B cell (primary cell): Measurements from ENCODE around the gene PLCD3. TPM values are rescaled to one million over a fixed set of nuclear protein-coding genes. Genes with fewer than 3 reads are reported as not detected.

Experiments used
- ATAC-seq: fragments of 200-7000 bp; cut with Tn5 transposase; one replicate; pipeline ENCODE4 v1.10.0; 2021; ENCODE audit warnings: low read depth, mild to moderate bottlenecking, moderate number of reproducible peaks, moderate library complexity
- CTCF ChIA-PET: fragments of 350-600 bp; sonication (Branson Sonifier 250); formaldehyde crosslinking; loops from one replicate; lab custom pipeline; 2021; ENCODE audit warnings: antibody characterized with exemption, inconsistent platforms; lab: Charles Lee
- POLR2A ChIA-PET: fragments of 350-600 bp; sonication (Branson Sonifier 250); formaldehyde crosslinking; loops from one replicate; lab custom pipeline; 2021; ENCODE audit warnings: antibody characterized with exemption; lab: Charles Lee
- DNase-seq: peaks from one replicate; pipeline ENCODE4 v3.0.0; 2013
- H2AFZ ChIP-seq: 2 replicates; pipeline ENCODE4 v1.6.1; 2012; ENCODE audit warnings: mild to moderate bottlenecking, low read depth, low read length; ENCODE audit not compliant: insufficient read depth, poor library complexity, severe bottlenecking
- H3K27ac ChIP-seq, 2 donors: 1 replicate in 1 of 2; 2 replicates in 1 of 2; pipeline ENCODE4 v1.5.1; 2012 to 2013; ENCODE audit warnings: low read length in 2 of 2, mild to moderate bottlenecking in 2 of 2, moderate library complexity in 1 of 2
- H3K27me3 ChIP-seq, 4 experiments: fragments of 200-600 bp in 1 of 4; sonication (generic) in 1 of 4; replicated peaks in 1 of 4; 1 replicate in 2 of 4; 2 replicates in 2 of 4; pipeline versions ENCODE4 v1.6.1 to v1.7.0; 2013 to 2016; ENCODE audit warnings: low read length in 3 of 4, mild to moderate bottlenecking in 2 of 4, mixed read lengths in 1 of 4, moderate library complexity in 1 of 4; ENCODE audit not compliant: insufficient read depth in 4 of 4, control insufficient read depth in 3 of 4; ENCODE audit errors: control extremely low read depth in 1 of 4
- H3K36me3 ChIP-seq, 2 experiments: replicated peaks in 1 of 2; 1 replicate in 1 of 2; 2 replicates in 1 of 2; pipeline versions ENCODE4 v1.6.1 to v1.7.1; 2013; ENCODE audit warnings: low read length in 1 of 2; ENCODE audit not compliant: insufficient read depth in 2 of 2, control insufficient read depth in 1 of 2; ENCODE audit errors: control extremely low read depth in 1 of 2, extremely low read depth in 1 of 2
- H3K4me1 ChIP-seq, 2 donors: fragments of 200-600 bp in 1 of 2; sonication (generic) in 1 of 2; 1 replicate in 1 of 2; 2 replicates in 1 of 2; pipeline versions ENCODE4 v1.5.1 to v1.6.1; 2013 to 2017; ENCODE audit warnings: low read length in 2 of 2; ENCODE audit not compliant: control insufficient read depth in 2 of 2, insufficient read depth in 2 of 2
- H3K4me2 ChIP-seq: replicated peaks from 2 replicates; pipeline ENCODE3; 2012; ENCODE audit warnings: mild to moderate bottlenecking, low read depth, low read length; ENCODE audit not compliant: poor library complexity, severe bottlenecking
- H3K4me3 ChIP-seq, 5 experiments: fragments of 200-600 bp in 1 of 5; sonication (generic) in 1 of 5; 1 replicate in 3 of 5; 2 replicates in 2 of 5; pipeline versions ENCODE4 v1.5.1 to v1.7.0; 2011 to 2016; ENCODE audit warnings: low read length in 4 of 5, mild to moderate bottlenecking in 4 of 5, low read depth in 2 of 5, control low read depth in 1 of 5, moderate library complexity in 1 of 5; ENCODE audit not compliant: insufficient read depth in 1 of 5; ENCODE audit errors: control extremely low read depth in 1 of 5, extremely low read depth in 1 of 5
- H3K79me2 ChIP-seq: fragments of 200-600 bp; sonication (generic); one replicate; pipeline ENCODE4 v1.6.0; 2016; ENCODE audit warnings: low read length; ENCODE audit not compliant: control insufficient read depth, insufficient read depth
- H3K9ac ChIP-seq: fragments of 200-600 bp; sonication (generic); 2 replicates; pipeline ENCODE4 v1.6.1; 2017; ENCODE audit warnings: mild to moderate bottlenecking, low read length, moderate library complexity
- H3K9me3 ChIP-seq, 3 donors: one replicate each; pipeline versions ENCODE4 v1.6.1 to v1.7.1; 2013; ENCODE audit warnings: low read length in 2 of 3; ENCODE audit not compliant: control insufficient read depth in 2 of 3, insufficient read depth in 1 of 3; ENCODE audit errors: control extremely low read depth in 1 of 3
- H4K20me1 ChIP-seq: 2 replicates; pipeline ENCODE4 v1.6.0; 2012; ENCODE audit warnings: mild to moderate bottlenecking, low read length; ENCODE audit not compliant: insufficient read depth, control insufficient read depth, poor library complexity, severe bottlenecking
- H3K27ac Mint-ChIP-seq: one replicate; pipeline ENCODE4 v1.8.0; 2021; ENCODE audit warnings: mixed read lengths
- H3K27me3 Mint-ChIP-seq: one replicate; pipeline ENCODE4 v1.8.0; 2021; ENCODE audit warnings: mixed read lengths
- H3K4me1 Mint-ChIP-seq: one replicate; pipeline ENCODE4 v1.8.0; 2021; ENCODE audit warnings: mixed read lengths
- H3K4me3 Mint-ChIP-seq: one replicate; pipeline ENCODE4 v1.8.0; 2021; ENCODE audit warnings: mixed read lengths
- H3K9me3 Mint-ChIP-seq: one replicate; pipeline ENCODE4 v1.8.0; 2022; ENCODE audit warnings: mixed read lengths; ENCODE audit not compliant: insufficient read depth
- EZH2 ChIP-seq: IDR thresholded peaks from 2 replicates; pipeline ENCODE4 v1.6.1; 2012; ENCODE audit warnings: borderline replicate concordance, low read depth, mild to moderate bottlenecking, moderate library complexity, low read length; ENCODE audit not compliant: insufficient read depth, poor library complexity, severe bottlenecking
- WGBS: methylation state at CpG from one replicate; pipeline ENCODE4 v1.1.5; 2013; ENCODE audit warnings: missing lambda C conversion rate; ENCODE audit not compliant: insufficient coverage; 5-methylcytosine and 5-hydroxymethylcytosine counted together
- intact Hi-C: fragments of 100-400 bp; cut with micrococcal nuclease; formaldehyde crosslinking; loops from one replicate; pipeline ENCODE4 v1.10.0; 2022
- polyA plus RNA-seq: library from polyadenylated mRNA; depleted of rRNA; stranded (reverse); fragments of >200 nt; gene quantifications from 2 replicates; pipeline ENCODE4 v1.2.3, GENCODE V29; 2012
- total RNA-seq, 2 donors: library from RNA; stranded (reverse); fragments of 120-200 nt in 1 of 2; gene quantifications; 1 replicate in 1 of 2; 2 replicates in 1 of 2; pipeline versions ENCODE4 v1.2.3 to v1.2.4, GENCODE V29; 2013 to 2022
- TF ChIP-seq, protein P1 (sequence below): fragments of 200-600 bp; IDR thresholded peaks from one replicate; pipeline ENCODE4 v1.8.0; 2022; ENCODE audit warnings: antibody characterized with exemption, mild to moderate bottlenecking

Gene PLCD3
- total and polyA plus RNA-seq, 2 donors (not counting 1 experiment from before 2014, with no cell fraction given): 0.54 to 2.2 TPM

DNA sequence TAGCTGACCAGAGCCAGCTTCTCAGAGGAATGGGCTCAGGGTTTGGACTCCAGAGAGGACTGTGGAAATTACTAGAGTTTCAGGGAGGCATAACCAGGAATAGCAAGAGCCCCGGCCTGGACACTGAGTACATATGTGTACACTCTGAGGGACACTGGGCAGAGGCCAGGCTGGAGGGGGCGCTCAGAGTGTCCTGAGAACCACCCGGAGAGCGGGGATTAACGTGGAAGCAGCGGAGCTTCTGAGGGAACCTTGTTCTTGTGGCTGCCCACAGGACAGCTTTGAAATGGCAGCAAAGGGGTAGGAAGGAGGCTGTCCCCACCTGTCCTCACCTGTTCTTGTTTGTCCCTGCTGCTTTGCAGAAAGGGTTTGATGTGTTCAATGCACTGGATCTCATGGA lies 27.8 kb downstream of the PLCD3 start:
- ATAC-seq: no peak
- Histone ChIP-seq H3K79me2 (no peaks in the 10 kb centered on the region), H3K27me3 (no peaks in the 10 kb centered on the region), H4K20me1 (no peaks in the 10 kb centered on the region), H3K4me1 (no peaks in the 10 kb centered on the region), H3K4me3 (no peak overlapping the region), H3K9ac (no peak overlapping the region), H2AFZ (no peak overlapping the region), H3K4me2 (no peak overlapping the region), H3K36me3 (peaks cover 3 to 71% of the 10 kb centered on the region in 2 experiments), H3K9me3 (no peaks in the 10 kb centered on the region), H3K27ac (no peak overlapping the region)
- no peaks in the 10 kb centered on the region for H3K9me3 Mint-ChIP-seq
- no peaks in the 10 kb centered on the region for H3K27me3 Mint-ChIP-seq
- CTCF ChIA-PET: interaction anchor here (1.0 kb wide), 1 partner anchor 83 kb away, joined by 3 read pairs; no protein-coding TSS in a partner anchor
- WGBS: 96% methylated on average over 6 of the region's 6 CpGs
- TF ChIP-seq, protein P1, sequence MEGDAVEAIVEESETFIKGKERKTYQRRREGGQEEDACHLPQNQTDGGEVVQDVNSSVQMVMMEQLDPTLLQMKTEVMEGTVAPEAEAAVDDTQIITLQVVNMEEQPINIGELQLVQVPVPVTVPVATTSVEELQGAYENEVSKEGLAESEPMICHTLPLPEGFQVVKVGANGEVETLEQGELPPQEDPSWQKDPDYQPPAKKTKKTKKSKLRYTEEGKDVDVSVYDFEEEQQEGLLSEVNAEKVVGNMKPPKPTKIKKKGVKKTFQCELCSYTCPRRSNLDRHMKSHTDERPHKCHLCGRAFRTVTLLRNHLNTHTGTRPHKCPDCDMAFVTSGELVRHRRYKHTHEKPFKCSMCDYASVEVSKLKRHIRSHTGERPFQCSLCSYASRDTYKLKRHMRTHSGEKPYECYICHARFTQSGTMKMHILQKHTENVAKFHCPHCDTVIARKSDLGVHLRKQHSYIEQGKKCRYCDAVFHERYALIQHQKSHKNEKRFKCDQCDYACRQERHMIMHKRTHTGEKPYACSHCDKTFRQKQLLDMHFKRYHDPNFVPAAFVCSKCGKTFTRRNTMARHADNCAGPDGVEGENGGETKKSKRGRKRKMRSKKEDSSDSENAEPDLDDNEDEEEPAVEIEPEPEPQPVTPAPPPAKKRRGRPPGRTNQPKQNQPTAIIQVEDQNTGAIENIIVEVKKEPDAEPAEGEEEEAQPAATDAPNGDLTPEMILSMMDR: no peak
- TF ChIP-seq EZH2: no peak
- DNase-seq: no peak
- H3K27ac Mint-ChIP-seq: no peak overlapping the region
- H3K4me3 Mint-ChIP-seq: no peak overlapping the region
- POLR2A ChIA-PET: no interaction called here
- no peaks in the 10 kb centered on the region for H3K4me1 Mint-ChIP-seq
- intact Hi-C loops: no loop called here

DNA sequence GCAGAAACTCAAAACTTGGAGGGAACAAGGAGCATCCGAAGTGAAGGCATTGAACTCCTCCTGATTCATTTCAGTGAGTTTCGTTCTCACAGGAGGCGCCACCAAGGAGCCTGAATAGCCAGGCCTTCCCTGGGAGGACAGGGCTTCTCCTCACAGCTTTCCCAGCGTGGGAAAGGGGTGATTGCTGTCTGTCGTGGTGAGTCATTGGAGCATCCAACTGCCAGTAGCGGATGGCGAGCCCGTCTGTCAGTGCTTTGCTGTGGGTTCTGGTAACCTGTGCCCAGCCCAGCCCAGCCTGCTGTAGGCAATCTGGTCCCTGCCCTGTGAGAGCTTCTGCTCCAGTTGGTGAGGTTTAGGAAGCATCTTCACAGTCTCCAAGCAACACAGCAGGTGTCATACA lies 28.3 kb downstream of the PLCD3 start:
- ChIA-PET CTCF (interaction anchor here (1.0 kb wide), 1 partner anchor 83 kb away, joined by 3 read pairs; no protein-coding TSS in a partner anchor), POLR2A (no interaction called here)
- no peak overlapping the region for H3K9ac ChIP-seq
- intact Hi-C loops: no loop called here
- no peaks in the 10 kb centered on the region for H3K4me1 ChIP-seq
- no peaks in the 10 kb centered on the region for H3K9me3 Mint-ChIP-seq
- no peak for DNase-seq
- 100% methylated on average over 8 of the region's 8 CpGs for WGBS
- no peak overlapping the region for H3K4me3 Mint-ChIP-seq
- H3K27me3 Mint-ChIP-seq: no peaks in the 10 kb centered on the region
- peaks cover 3 to 75% of the 10 kb centered on the region in 2 experiments for H3K36me3 ChIP-seq
- H3K4me2 ChIP-seq: no peak overlapping the region
- no peak for ATAC-seq
- no peaks in the 10 kb centered on the region for H3K79me2 ChIP-seq
- no peak overlapping the region for H2AFZ ChIP-seq
- peaks cover 3% of the 10 kb centered on the region for H3K4me1 Mint-ChIP-seq
- H3K27ac Mint-ChIP-seq: no peak overlapping the region
- no peaks in the 10 kb centered on the region for H3K27me3 ChIP-seq
- no peak overlapping the region for H3K4me3 ChIP-seq
- no peaks in the 10 kb centered on the region for H3K9me3 ChIP-seq
- no peaks in the 10 kb centered on the region for H4K20me1 ChIP-seq
- TF ChIP-seq, protein P1: no peak
- no peak for TF ChIP-seq EZH2
- no peak overlapping the region for H3K27ac ChIP-seq
